Kidney (tissue), 14 donors: ENCODE results near the gene NCAN. TPM values are rescaled to one million over a fixed set of nuclear protein-coding genes. Genes with fewer than 3 reads are reported as not detected.

Experiments used
- DNase-seq, 5 donors: peaks; one replicate each; pipeline ENCODE4 v3.0.0-alpha.2; 2013 to 2020
- FAIRE-seq: peaks from 2 replicates; lab custom pipeline; 2012; peaks lifted over from hg19 to GRCh38; lab: Jason Lieb, UNC
- H3K27ac ChIP-seq, 2 donors: one replicate each; pipeline ENCODE4 v1.7.0; 2013; ENCODE audit warnings: low read depth in 2 of 2, low read length in 2 of 2, inconsistent platforms in 1 of 2
- H3K27me3 ChIP-seq: one replicate; pipeline ENCODE4 v1.7.1; 2013; ENCODE audit warnings: low read length, inconsistent platforms; ENCODE audit not compliant: control insufficient read depth, insufficient read depth
- H3K36me3 ChIP-seq, 3 donors: one replicate each; pipeline versions ENCODE4 v1.7.0 to v1.7.1; 2013; ENCODE audit warnings: low read length in 3 of 3, control low read depth in 1 of 3, inconsistent platforms in 1 of 3; ENCODE audit not compliant: insufficient read depth in 3 of 3, control insufficient read depth in 2 of 3
- H3K4me1 ChIP-seq, 3 donors: one replicate each; pipeline versions ENCODE4 v1.7.0 to v1.7.1; 2013; ENCODE audit warnings: low read length in 3 of 3, inconsistent platforms in 1 of 3, low read depth in 1 of 3; ENCODE audit not compliant: control insufficient read depth in 2 of 3, insufficient read depth in 2 of 3
- H3K4me3 ChIP-seq, 3 donors: one replicate each; pipeline versions ENCODE4 v1.7.0 to v1.8.1; 2013; ENCODE audit warnings: low read length in 3 of 3, control low read depth in 1 of 3, inconsistent platforms in 1 of 3
- H3K9ac ChIP-seq, 3 donors: one replicate each; pipeline versions ENCODE4 v1.7.0 to v1.7.1; 2013; ENCODE audit warnings: low read length in 3 of 3, control low read depth in 1 of 3, inconsistent platforms in 1 of 3
- H3K9me3 ChIP-seq, 3 donors: one replicate each; pipeline versions ENCODE4 v1.7.0 to v1.7.1; 2013; ENCODE audit warnings: low read length in 3 of 3, control low read depth in 1 of 3, inconsistent platforms in 1 of 3; ENCODE audit not compliant: control insufficient read depth in 2 of 3, insufficient read depth in 1 of 3
- CTCF ChIP-seq: IDR thresholded peaks from 3 replicates; pipeline ENCODE4 v1.5.1; 2012; ENCODE audit warnings: mild to moderate bottlenecking, moderate library complexity, borderline replicate concordance; ENCODE audit not compliant: insufficient read depth; ENCODE audit errors: extremely low read depth
- intact Hi-C: fragments of 100-400 bp; cut with DNase I; formaldehyde crosslinking; loops from one replicate; pipeline ENCODE4 v1.11.1; 2022
- polyA plus RNA-seq: library from polyadenylated mRNA; stranded (reverse); fragments of 350-450 nt; fragmentation: Illumina TruSeq; extraction: RNeasy Lipid Tissue Mini Kit (QIAGEN cat#74804); gene quantifications from one replicate; pipeline ENCODE4 v1.2.3, GENCODE V29; 2014; ENCODE audit warnings: low read depth, low replicate concordance; ENCODE audit not compliant: insufficient read depth
- total RNA-seq: library from RNA; stranded (reverse); fragmentation: NEBNext Ultra II Directional; extraction: Animal tissue kit (Norgen Biotek cat#: 25700); gene quantifications from one replicate; pipeline ENCODE4 v1.2.1, GENCODE V29; 2021
- donor health status: control.
- donor health status: control.
- donor health status: control.
- donor health status: control.
- donor health status: control.
- donor health status: DM: yes; HTN: yes; CAD: no.
- donor health status: Normal renal cell carcinoma (clear cell type).

The NCAN gene
- total and polyA plus RNA-seq, 2 donors from 2014 or later = 0.13 TPM; not detected in 1

GRCh38 chr19:19258589-19259338 is 47.0 kb downstream of the NCAN start:
- intact Hi-C loops = no loop called here
- Histone ChIP-seq H3K4me3 (no peak overlapping the region), H3K27ac (no peak overlapping the region), H3K4me1 (no peaks in the 10 kb centered on the region), H3K27me3 (peaks cover 9% of the 10 kb centered on the region), H3K9me3 (peaks cover 0 to 3% (median 0%) of the 10 kb centered on the region in 3 donors), H3K36me3 (no peaks in the 10 kb centered on the region), H3K9ac (no peak overlapping the region)
- DNase-seq (no peak), FAIRE-seq (no peak)
- TF ChIP-seq CTCF = no peak

GRCh38 chr19:19259741-19260140 is 48.0 kb downstream of the NCAN start:
- no peak for DNase-seq
- no peak overlapping the region for H3K9ac ChIP-seq
- no peak for FAIRE-seq
- H3K27me3 ChIP-seq = peaks cover 9% of the 10 kb centered on the region
- no peak overlapping the region for H3K27ac ChIP-seq
- TF ChIP-seq CTCF = no peak
- peaks cover 0 to 3% (median 0%) of the 10 kb centered on the region in 3 donors for H3K9me3 ChIP-seq
- no peaks in the 10 kb centered on the region for H3K36me3 ChIP-seq
- no peak overlapping the region for H3K4me3 ChIP-seq
- no peaks in the 10 kb centered on the region for H3K4me1 ChIP-seq
- intact Hi-C loops = no loop called here

GRCh38 chr19:19260417-19261214 is 48.9 kb downstream of the NCAN start:
- H3K36me3 ChIP-seq = no peaks in the 10 kb centered on the region
- H3K27ac ChIP-seq = no peak overlapping the region
- no peak overlapping the region for H3K4me3 ChIP-seq
- intact Hi-C loops = no loop called here
- H3K4me1 ChIP-seq = no peaks in the 10 kb centered on the region
- H3K27me3 ChIP-seq = peaks cover 9% of the 10 kb centered on the region
- H3K9ac ChIP-seq = no peak overlapping the region
- FAIRE-seq (no peak), DNase-seq (no peak)
- no peak for TF ChIP-seq CTCF
- peaks cover 0 to 3% (median 0%) of the 10 kb centered on the region in 3 donors for H3K9me3 ChIP-seq
